OCI-LY7 (cell line): ENCODE data around the gene TUBE1.

Source experiments
- CTCF ChIP-seq: fragments of 200-600 bp; sonication (generic); conservative IDR thresholded peaks from 2 replicates; pipeline ENCODE4 v1.5.1; 2014; ENCODE audit warnings: mild to moderate bottlenecking, antibody characterized with exemption, low read length, moderate library complexity, mixed read lengths
- EZH2phosphoT487 ChIP-seq: fragments of 200-600 bp; sonication (generic); IDR thresholded peaks from 2 replicates; pipeline ENCODE4 v1.6.1; 2018; ENCODE audit warnings: low read depth, borderline replicate concordance, mild to moderate bottlenecking, mixed run types, antibody characterized with exemption, low read length, moderate library complexity, mixed read lengths

GRCh38 chr6:112130878-112131277 lies 43.6 kb upstream of the TUBE1 start:
- TF ChIP-seq CTCF (no peak), EZH2phosphoT487 (no peak)
